WTC11 (cell line): ENCODE data around the gene KHDC3L. TPM values are rescaled to one million over a fixed set of nuclear protein-coding genes. Genes with fewer than 3 reads are reported as not detected.

Experiments used
- ATAC-seq: fragments of 200-7000 bp; cut with Tn5 transposase; 2 replicates; pipeline ENCODE4 v1.10.0; 2021; ENCODE audit warnings: mild to moderate bottlenecking, moderate library complexity
- CTCF ChIA-PET: fragments of 300-600 bp; sonication (Branson Sonifier 250); formaldehyde crosslinking; loops from one replicate; lab custom pipeline; 2021; ENCODE audit warnings: antibody characterized with exemption; lab: Charles Lee
- POLR2A ChIA-PET: fragments of 350-600 bp; sonication (Branson Sonifier 250); formaldehyde crosslinking; loops from one replicate; lab custom pipeline; 2021; ENCODE audit warnings: antibody characterized with exemption; lab: Charles Lee
- DNase-seq: peaks from one replicate; pipeline ENCODE4 v3.0.0; 2021; ENCODE audit warnings: low spot score
- H3K27ac Mint-ChIP-seq: 2 replicates; pipeline ENCODE4 v1.8.0; 2021; ENCODE audit warnings: mixed read lengths
- H3K27me3 Mint-ChIP-seq: 2 replicates; pipeline ENCODE4 v1.8.0; 2021; ENCODE audit warnings: low read depth, mild to moderate bottlenecking, moderate library complexity, mixed read lengths
- H3K36me3 Mint-ChIP-seq: 2 replicates; pipeline ENCODE4 v1.8.0; 2021; ENCODE audit warnings: mixed read lengths
- H3K4me1 Mint-ChIP-seq: 2 replicates; pipeline ENCODE4 v1.8.0; 2022; ENCODE audit warnings: mixed read lengths
- H3K4me3 Mint-ChIP-seq: 2 replicates; pipeline ENCODE4 v1.8.0; 2021; ENCODE audit warnings: mild to moderate bottlenecking, moderate library complexity, mixed read lengths
- H3K9me3 Mint-ChIP-seq: 2 replicates; pipeline ENCODE4 v1.8.0; 2021; ENCODE audit warnings: mixed read lengths
- CBFB ChIP-seq: sonication (generic); formaldehyde crosslinking; IDR thresholded peaks from 2 replicates; pipeline ENCODE4 v1.8.1; 2022; ENCODE audit warnings: mild to moderate bottlenecking, low read depth, missing genetic modification reagents
- CREB1 ChIP-seq: sonication (generic); formaldehyde crosslinking; IDR thresholded peaks from 2 replicates; pipeline ENCODE4 v1.8.0; 2023; ENCODE audit warnings: mild to moderate bottlenecking, missing genetic modification reagents
- CREM ChIP-seq: sonication (generic); formaldehyde crosslinking; IDR thresholded peaks from 2 replicates; pipeline ENCODE4 v1.8.1; 2022; ENCODE audit warnings: mild to moderate bottlenecking, missing genetic modification reagents, moderate library complexity
- FOXK1 ChIP-seq: sonication (generic); formaldehyde crosslinking; IDR thresholded peaks from 2 replicates; pipeline ENCODE4 v1.8.0; 2022; ENCODE audit warnings: mild to moderate bottlenecking, moderate library complexity, missing genetic modification reagents
- HMGA2 ChIP-seq: fragments of 250-450 bp; sonication (Bioruptor Pico); IDR thresholded peaks from 2 replicates; pipeline ENCODE4 v1.4.0; 2021; ENCODE audit warnings: mild to moderate bottlenecking, moderate library complexity
- JUN ChIP-seq: sonication (generic); formaldehyde crosslinking; IDR thresholded peaks from 2 replicates; pipeline ENCODE4 v1.8.0; 2023; ENCODE audit warnings: mild to moderate bottlenecking, missing genetic modification reagents
- MXD4 ChIP-seq: fragments of 250-450 bp; sonication (Bioruptor Pico); IDR thresholded peaks from 2 replicates; pipeline ENCODE4 v1.8.0; 2021; ENCODE audit warnings: mild to moderate bottlenecking, moderate library complexity, borderline replicate concordance
- NR3C1 ChIP-seq: sonication (generic); formaldehyde crosslinking; conservative IDR thresholded peaks from 2 replicates; pipeline ENCODE4 v1.8.1; 2023; ENCODE audit warnings: low read depth, mild to moderate bottlenecking, missing genetic modification reagents
- RELA ChIP-seq: sonication (generic); formaldehyde crosslinking; IDR thresholded peaks from 2 replicates; pipeline ENCODE4 v1.8.1; 2022; ENCODE audit warnings: missing genetic modification reagents, mild to moderate bottlenecking, borderline replicate concordance
- SOX15 ChIP-seq: fragments of 250-450 bp; sonication (Bioruptor Pico); IDR thresholded peaks from 2 replicates; pipeline ENCODE4 v1.9.0; 2021; ENCODE audit warnings: mild to moderate bottlenecking
- SP1 ChIP-seq: sonication (generic); formaldehyde crosslinking; conservative IDR thresholded peaks from 2 replicates; pipeline ENCODE4 v1.8.1; 2022; ENCODE audit warnings: missing genetic modification reagents
- ZNF232 ChIP-seq: sonication (generic); formaldehyde crosslinking; IDR thresholded peaks from 2 replicates; pipeline ENCODE4 v1.8.0; 2022; ENCODE audit warnings: mild to moderate bottlenecking, missing genetic modification reagents
- ZNF416 ChIP-seq: fragments of 250-450 bp; sonication (Bioruptor Pico); IDR thresholded peaks from 2 replicates; pipeline ENCODE4 v1.9.0; 2021; ENCODE audit warnings: mild to moderate bottlenecking, inconsistent platforms
- total RNA-seq: library from RNA; stranded (reverse); gene quantifications from 3 replicates; pipeline ENCODE4 v1.2.3, GENCODE V29; 2021
- TF ChIP-seq, protein P1 (sequence below): sonication (generic); formaldehyde crosslinking; IDR thresholded peaks from 2 replicates; pipeline ENCODE4 v1.8.1; 2022; ENCODE audit warnings: mild to moderate bottlenecking, moderate library complexity, missing genetic modification reagents
- TF ChIP-seq, protein P2 (sequence below): fragments of 250-450 bp; sonication (Bioruptor Pico); IDR thresholded peaks from 2 replicates; pipeline ENCODE4 v2.1.2; 2022; ENCODE audit warnings: mild to moderate bottlenecking, moderate library complexity
- TF ChIP-seq, protein P3 (sequence below): sonication (generic); formaldehyde crosslinking; IDR thresholded peaks from 2 replicates; pipeline ENCODE4 v1.8.1; 2022; ENCODE audit warnings: low read depth, mild to moderate bottlenecking, moderate library complexity, missing genetic modification reagents, borderline replicate concordance
- TF ChIP-seq, protein P4 (sequence below): sonication (generic); formaldehyde crosslinking; IDR thresholded peaks from 2 replicates; pipeline ENCODE4 v1.8.1; 2022; ENCODE audit warnings: missing genetic modification reagents, borderline replicate concordance
- TF ChIP-seq, protein P5 (sequence below): sonication (generic); formaldehyde crosslinking; IDR thresholded peaks from 2 replicates; pipeline ENCODE4 v1.8.0; 2022; ENCODE audit warnings: mild to moderate bottlenecking, missing genetic modification reagents
- TF ChIP-seq, protein P6 (sequence below): fragments of 250-450 bp; sonication (Bioruptor Pico); IDR thresholded peaks from 2 replicates; pipeline ENCODE4 v1.9.0; 2021; ENCODE audit warnings: moderate library complexity, mild to moderate bottlenecking, inconsistent platforms, borderline replicate concordance
- TF ChIP-seq, protein P7 (sequence below): sonication (generic); formaldehyde crosslinking; IDR thresholded peaks from 2 replicates; pipeline ENCODE4 v1.8.0; 2022; ENCODE audit warnings: mild to moderate bottlenecking, missing genetic modification reagents
- TF ChIP-seq, protein P8 (sequence below): sonication (generic); formaldehyde crosslinking; IDR thresholded peaks from 2 replicates; pipeline ENCODE4 v1.8.0; 2023; ENCODE audit warnings: mild to moderate bottlenecking, missing genetic modification reagents

Gene KHDC3L
- total RNA-seq, 1 experiment from 2014 or later: not detected

DNA sequence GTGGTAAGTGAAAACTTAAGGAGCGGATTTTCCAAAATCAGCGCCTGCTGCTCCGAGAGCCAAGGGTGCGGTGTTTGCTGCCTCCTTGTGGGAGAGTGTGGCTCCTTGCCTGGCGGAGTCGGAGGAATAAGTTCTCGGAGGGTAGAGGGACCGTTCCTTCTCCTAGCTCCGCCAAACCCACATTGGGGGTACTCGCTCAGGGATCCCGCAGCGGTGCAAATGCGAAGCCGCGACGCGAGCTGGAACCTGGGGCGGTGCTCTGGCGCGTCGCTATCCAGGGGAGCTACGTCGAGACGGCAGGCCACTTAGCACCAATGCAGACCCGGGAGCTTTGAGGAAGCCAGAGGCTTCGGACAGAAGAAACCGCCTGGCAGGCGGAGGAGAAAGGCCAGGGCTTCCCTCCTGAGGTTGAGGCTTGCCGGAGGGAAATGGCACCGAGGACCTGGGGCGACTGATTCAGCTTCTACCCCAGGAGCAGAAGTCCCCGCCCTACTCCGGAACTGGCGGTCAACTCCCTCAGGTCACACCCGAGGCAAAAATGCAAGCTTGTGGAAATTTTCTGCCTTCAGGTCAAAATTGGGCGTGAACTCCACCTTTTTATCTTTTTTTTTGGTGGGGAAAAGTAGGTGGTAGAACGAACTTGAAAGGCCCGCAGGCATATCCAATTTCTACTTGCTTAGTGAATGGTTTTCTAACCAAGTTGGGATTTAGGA, 26.5 kb downstream of the KHDC3L start (continued):
- TF ChIP-seq, protein P1, sequence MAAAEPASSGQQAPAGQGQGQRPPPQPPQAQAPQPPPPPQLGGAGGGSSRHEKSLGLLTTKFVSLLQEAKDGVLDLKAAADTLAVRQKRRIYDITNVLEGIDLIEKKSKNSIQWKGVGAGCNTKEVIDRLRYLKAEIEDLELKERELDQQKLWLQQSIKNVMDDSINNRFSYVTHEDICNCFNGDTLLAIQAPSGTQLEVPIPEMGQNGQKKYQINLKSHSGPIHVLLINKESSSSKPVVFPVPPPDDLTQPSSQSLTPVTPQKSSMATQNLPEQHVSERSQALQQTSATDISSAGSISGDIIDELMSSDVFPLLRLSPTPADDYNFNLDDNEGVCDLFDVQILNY (CRISPR knock-in tag): peak; percentile 32; the same call in 1 of the 2 replicates
- 0 out of 2 replicates have a peak, but pooled peaks have one; percentile 20 for TF ChIP-seq ZNF232
- TF ChIP-seq FOXK1: peak; percentile 16; the same call in 1 of the 2 replicates

DNA sequence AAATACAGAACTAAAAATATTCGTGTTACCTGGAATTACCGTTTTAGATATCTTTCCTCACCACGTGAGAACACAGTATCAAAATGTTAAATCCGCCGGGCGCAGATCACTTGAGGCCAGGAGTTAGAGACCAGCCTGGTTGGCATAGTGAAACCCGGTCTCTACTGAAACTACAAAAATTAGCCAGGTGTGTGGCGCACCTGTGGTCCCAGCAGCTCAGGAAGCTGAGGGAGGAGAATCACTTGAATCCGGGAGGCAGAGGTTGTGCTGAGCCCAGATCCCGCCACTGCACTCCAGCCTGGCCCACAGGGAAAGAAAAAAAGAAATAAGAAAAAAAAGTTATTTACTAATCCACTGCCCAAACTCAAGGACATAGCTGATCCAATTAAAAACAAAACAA, 27.4 kb downstream of the KHDC3L start:
- no peak for TF ChIP-seq SP1 (CRISPR knock-in tag)
- TF ChIP-seq CREM (CRISPR knock-in tag): no peak
- no peak for TF ChIP-seq CREB1
- TF ChIP-seq, protein P2, sequence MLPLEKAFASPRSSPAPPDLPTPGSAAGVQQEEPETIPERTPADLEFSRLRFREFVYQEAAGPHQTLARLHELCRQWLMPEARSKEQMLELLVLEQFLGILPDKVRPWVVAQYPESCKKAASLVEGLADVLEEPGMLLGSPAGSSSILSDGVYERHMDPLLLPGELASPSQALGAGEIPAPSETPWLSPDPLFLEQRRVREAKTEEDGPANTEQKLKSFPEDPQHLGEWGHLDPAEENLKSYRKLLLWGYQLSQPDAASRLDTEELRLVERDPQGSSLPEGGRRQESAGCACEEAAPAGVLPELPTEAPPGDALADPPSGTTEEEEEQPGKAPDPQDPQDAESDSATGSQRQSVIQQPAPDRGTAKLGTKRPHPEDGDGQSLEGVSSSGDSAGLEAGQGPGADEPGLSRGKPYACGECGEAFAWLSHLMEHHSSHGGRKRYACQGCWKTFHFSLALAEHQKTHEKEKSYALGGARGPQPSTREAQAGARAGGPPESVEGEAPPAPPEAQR (CRISPR knock-in tag): no peak
- TF ChIP-seq, protein P3, sequence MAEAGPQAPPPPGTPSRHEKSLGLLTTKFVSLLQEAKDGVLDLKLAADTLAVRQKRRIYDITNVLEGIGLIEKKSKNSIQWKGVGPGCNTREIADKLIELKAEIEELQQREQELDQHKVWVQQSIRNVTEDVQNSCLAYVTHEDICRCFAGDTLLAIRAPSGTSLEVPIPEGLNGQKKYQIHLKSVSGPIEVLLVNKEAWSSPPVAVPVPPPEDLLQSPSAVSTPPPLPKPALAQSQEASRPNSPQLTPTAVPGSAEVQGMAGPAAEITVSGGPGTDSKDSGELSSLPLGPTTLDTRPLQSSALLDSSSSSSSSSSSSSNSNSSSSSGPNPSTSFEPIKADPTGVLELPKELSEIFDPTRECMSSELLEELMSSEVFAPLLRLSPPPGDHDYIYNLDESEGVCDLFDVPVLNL: no peak
- TF ChIP-seq HMGA2 (CRISPR knock-in tag): no peak
- TF ChIP-seq NR3C1: no peak
- TF ChIP-seq JUN (CRISPR knock-in tag): no peak
- TF ChIP-seq ZNF416 (CRISPR knock-in tag): no peak
- TF ChIP-seq RELA (CRISPR knock-in tag): no peak
- TF ChIP-seq MXD4: no peak
- TF ChIP-seq SOX15: no peak
- TF ChIP-seq, protein P4, sequence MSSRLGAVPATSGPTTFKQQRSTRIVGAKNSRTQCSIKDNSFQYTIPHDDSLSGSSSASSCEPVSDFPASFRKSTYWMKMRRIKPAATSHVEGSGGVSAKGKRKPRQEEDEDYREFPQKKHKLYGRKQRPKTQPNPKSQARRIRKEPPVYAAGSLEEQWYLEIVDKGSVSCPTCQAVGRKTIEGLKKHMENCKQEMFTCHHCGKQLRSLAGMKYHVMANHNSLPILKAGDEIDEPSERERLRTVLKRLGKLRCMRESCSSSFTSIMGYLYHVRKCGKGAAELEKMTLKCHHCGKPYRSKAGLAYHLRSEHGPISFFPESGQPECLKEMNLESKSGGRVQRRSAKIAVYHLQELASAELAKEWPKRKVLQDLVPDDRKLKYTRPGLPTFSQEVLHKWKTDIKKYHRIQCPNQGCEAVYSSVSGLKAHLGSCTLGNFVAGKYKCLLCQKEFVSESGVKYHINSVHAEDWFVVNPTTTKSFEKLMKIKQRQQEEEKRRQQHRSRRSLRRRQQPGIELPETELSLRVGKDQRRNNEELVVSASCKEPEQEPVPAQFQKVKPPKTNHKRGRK: no peak
- ChIA-PET POLR2A (no interaction called here), CTCF (interaction anchor here (0.8 to 3.3 kb wide), 7 partner anchors 62 to 228 kb away, joined by 3 to 67 read pairs (median 11); partner anchors contain the start of genes CGAS and MTO1)
- H3K27me3 Mint-ChIP-seq: peaks cover 12% of the 10 kb centered on the region
- H3K27ac Mint-ChIP-seq: no peak overlapping the region
- H3K9me3 Mint-ChIP-seq: no peaks in the 10 kb centered on the region
- peak overlapping the region; percentile 51 for H3K4me3 Mint-ChIP-seq
- no peaks in the 10 kb centered on the region for H3K36me3 Mint-ChIP-seq
- ATAC-seq (no peak), DNase-seq (peak; percentile 60)
- H3K4me1 Mint-ChIP-seq: peaks cover 29% of the 10 kb centered on the region

DNA sequence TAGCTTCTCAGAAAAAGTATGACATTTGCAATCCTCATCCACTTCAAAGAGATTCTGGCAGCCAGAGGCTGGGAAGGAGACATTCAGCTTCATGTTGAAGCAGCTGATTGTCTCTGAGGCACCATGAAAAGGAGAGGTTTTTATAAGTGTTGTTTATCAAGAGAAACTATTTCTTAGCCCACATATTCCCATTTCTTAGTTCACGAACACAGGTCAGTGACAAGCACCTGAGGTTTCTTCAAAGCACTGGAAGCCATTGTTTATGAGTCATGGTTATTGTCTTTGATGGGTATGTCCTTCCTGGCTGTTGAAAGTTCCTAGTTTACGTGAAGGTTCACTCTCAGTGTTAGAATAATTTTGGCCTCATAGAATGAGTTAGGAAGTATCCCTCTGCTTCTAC, 29.2 kb downstream of the KHDC3L start:
- no peak for DNase-seq
- no peak overlapping the region for H3K4me3 Mint-ChIP-seq
- H3K9me3 Mint-ChIP-seq: no peaks in the 10 kb centered on the region
- ChIA-PET CTCF (no interaction called here), POLR2A (no interaction called here)
- peaks cover 12% of the 10 kb centered on the region for H3K27me3 Mint-ChIP-seq
- H3K27ac Mint-ChIP-seq: no peak overlapping the region
- H3K4me1 Mint-ChIP-seq: peaks cover 29% of the 10 kb centered on the region
- no peak for ATAC-seq
- no peaks in the 10 kb centered on the region for H3K36me3 Mint-ChIP-seq
- TF ChIP-seq CBFB (no peak), CREB1 (no peak), CREM (CRISPR knock-in tag) (no peak), RELA (CRISPR knock-in tag) (no peak)
- TF ChIP-seq, protein P5, sequence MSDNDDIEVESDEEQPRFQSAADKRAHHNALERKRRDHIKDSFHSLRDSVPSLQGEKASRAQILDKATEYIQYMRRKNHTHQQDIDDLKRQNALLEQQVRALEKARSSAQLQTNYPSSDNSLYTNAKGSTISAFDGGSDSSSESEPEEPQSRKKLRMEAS: no peak
- TF ChIP-seq, protein P6, sequence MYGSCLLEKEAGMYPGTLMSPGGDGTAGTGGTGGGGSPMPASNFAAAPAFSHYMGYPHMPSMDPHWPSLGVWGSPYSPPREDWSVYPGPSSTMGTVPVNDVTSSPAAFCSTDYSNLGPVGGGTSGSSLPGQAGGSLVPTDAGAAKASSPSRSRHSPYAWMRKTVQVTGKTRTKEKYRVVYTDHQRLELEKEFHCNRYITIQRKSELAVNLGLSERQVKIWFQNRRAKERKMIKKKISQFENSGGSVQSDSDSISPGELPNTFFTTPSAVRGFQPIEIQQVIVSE (CRISPR knock-in tag): no peak
- TF ChIP-seq, protein P7, sequence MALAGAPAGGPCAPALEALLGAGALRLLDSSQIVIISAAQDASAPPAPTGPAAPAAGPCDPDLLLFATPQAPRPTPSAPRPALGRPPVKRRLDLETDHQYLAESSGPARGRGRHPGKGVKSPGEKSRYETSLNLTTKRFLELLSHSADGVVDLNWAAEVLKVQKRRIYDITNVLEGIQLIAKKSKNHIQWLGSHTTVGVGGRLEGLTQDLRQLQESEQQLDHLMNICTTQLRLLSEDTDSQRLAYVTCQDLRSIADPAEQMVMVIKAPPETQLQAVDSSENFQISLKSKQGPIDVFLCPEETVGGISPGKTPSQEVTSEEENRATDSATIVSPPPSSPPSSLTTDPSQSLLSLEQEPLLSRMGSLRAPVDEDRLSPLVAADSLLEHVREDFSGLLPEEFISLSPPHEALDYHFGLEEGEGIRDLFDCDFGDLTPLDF: no peak
- TF ChIP-seq, protein P1 (CRISPR knock-in tag): no peak
- TF ChIP-seq, protein P8, sequence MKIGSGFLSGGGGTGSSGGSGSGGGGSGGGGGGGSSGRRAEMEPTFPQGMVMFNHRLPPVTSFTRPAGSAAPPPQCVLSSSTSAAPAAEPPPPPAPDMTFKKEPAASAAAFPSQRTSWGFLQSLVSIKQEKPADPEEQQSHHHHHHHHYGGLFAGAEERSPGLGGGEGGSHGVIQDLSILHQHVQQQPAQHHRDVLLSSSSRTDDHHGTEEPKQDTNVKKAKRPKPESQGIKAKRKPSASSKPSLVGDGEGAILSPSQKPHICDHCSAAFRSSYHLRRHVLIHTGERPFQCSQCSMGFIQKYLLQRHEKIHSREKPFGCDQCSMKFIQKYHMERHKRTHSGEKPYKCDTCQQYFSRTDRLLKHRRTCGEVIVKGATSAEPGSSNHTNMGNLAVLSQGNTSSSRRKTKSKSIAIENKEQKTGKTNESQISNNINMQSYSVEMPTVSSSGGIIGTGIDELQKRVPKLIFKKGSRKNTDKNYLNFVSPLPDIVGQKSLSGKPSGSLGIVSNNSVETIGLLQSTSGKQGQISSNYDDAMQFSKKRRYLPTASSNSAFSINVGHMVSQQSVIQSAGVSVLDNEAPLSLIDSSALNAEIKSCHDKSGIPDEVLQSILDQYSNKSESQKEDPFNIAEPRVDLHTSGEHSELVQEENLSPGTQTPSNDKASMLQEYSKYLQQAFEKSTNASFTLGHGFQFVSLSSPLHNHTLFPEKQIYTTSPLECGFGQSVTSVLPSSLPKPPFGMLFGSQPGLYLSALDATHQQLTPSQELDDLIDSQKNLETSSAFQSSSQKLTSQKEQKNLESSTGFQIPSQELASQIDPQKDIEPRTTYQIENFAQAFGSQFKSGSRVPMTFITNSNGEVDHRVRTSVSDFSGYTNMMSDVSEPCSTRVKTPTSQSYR (CRISPR knock-in tag): no peak
